ENCODE measurements around the gene GRM6.

GRCh38 chr5:178992291-178992895, 2.7 kb downstream of the GRM6 start:
- no peak for TF ChIP-seq ETV6 (IDR thresholded peaks at IDR 0.05; ENCODE audit: borderline replicate concordance in 1 of 2, low read depth in 2 of 2, low read length in 1 of 2)
- no peak for TF ChIP-seq ETV6 (CRISPR knock-in tag; IDR thresholded peaks at IDR 0.05; ENCODE audit: borderline replicate concordance)
- no peak for TF ChIP-seq POLR2A (conservative IDR thresholded peaks at IDR 0.05)
- TF ChIP-seq E2F8 (IDR thresholded peaks at IDR 0.05; ENCODE audit: low read depth, partially characterized antibody): no peak
- no peak for TF ChIP-seq VEZF1 (CRISPR knock-in tag; IDR thresholded peaks at IDR 0.05)
- no peak for TF ChIP-seq SMC3 (conservative IDR thresholded peaks at IDR 0.05; ENCODE audit: insufficient read depth, low read depth, low read length)
- TF ChIP-seq BCLAF1 (IDR thresholded peaks at IDR 0.05; ENCODE audit: borderline replicate concordance in 1 of 2, control insufficient read depth in 1 of 2, low read depth in 2 of 2, low read length in 1 of 2): no peak

Data from K562 (cell line).